ENCODE data around the gene STT3B. TPM values are rescaled to one million over a fixed set of nuclear protein-coding genes. Genes with fewer than 3 reads are reported as not detected.

The STT3B gene
- total RNA-seq = 296 and 393 TPM in 2 replicates

DNA sequence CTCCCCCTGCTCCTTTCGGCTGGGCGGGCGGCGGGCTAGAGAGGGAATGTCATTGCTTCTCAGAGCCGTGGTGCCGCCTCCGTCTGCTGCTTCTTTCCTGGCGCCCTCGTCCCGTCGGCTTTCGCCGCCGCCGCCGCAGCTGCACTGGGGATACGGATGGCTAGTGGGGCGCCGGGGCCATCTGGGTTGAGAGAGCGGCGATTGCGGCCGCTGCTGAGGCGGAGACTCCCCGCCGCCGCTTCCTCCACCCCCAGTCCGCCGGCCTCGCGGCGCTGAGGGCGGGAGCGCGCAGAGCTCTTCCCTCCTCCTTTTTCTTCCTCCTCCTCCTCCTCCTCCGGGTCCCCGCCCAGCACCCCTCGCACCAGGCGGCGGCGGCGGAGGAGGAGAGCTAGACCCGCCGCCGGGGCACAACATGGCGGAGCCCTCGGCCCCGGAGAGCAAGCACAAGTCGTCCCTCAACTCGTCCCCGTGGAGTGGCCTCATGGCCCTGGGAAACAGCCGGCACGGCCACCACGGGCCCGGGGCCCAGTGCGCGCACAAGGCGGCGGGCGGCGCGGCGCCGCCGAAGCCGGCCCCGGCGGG, at the start of gene STT3B:
STT3B (plus strand) TSS at position 339 of the 582 bp plus-strand sequence; CDS start at position 413, 74 bp downstream.

Measured in uterine smooth muscle cell (primary cell).